Measurements from ENCODE around the gene CLCN6.

Gene CLCN6

DNA sequence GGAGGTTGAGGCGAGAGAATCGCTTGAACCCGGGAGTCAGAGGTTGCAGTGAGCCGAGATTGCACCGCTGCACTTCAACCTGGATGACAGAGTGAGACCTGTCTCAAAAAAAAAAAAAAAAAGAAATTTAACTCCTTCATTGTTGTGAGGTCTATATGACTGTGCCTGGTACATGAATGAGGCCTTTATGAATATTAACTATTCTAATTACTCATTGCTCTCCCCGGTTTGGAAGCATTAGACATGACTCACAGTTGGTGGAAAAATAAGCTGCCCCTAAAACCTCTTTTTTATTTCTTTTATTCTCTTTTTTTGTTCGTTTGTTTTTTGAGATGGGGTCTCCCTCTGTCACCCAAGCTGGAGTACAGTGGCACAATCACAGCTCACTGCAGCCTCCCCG, 49.4 kb downstream of the CLCN6 start:
- H3K27ac ChIP-seq (ENCODE audit: insufficient read depth, low read depth, low read length, poor library complexity, severe bottlenecking), result no peak overlapping the region
- no peaks in the 10 kb centered on the region for H3K36me3 ChIP-seq (ENCODE audit: control insufficient read depth, insufficient read depth, low read length)
- no peaks in the 10 kb centered on the region for H3K9me3 ChIP-seq (ENCODE audit: control insufficient read depth, low read length)
- no peak overlapping the region for H3K4me3 ChIP-seq (ENCODE audit: insufficient read depth, low read depth, low read length)
- peaks cover 34% of the 10 kb centered on the region for H3K27me3 ChIP-seq (ENCODE audit: control insufficient read depth, insufficient read depth, low read length, poor library complexity, severe bottlenecking)
- 87 to 90% methylated on average over 8 of the region's 8 CpGs for WGBS, 2 experiments
- H3K4me1 ChIP-seq (ENCODE audit: control insufficient read depth, insufficient read depth, low read length), result peaks cover 6% of the 10 kb centered on the region

DNA sequence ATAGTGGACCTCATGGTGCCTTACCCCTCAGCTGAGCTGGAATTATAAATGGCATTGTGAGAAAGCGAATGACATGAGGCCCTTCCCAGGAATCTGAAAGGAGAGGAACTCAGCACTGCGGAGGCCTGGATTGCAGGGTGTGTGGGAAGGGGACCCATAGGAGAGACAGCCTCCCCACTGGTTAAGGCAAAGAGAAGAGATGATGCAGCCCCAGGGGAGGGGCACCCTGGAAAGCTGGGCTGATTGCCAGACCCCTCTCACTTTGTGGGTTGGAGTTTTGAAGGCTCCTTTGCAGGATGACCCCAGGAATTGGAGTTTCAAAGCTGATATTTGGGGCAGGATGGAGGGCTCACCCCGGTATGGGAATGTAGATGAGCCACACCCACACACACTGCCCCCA, 50.7 kb downstream of the CLCN6 start:
- Histone ChIP-seq H3K9me3 (ENCODE audit: control insufficient read depth, low read length) (no peaks in the 10 kb centered on the region), H3K4me1 (ENCODE audit: control insufficient read depth, insufficient read depth, low read length) (peaks cover 6% of the 10 kb centered on the region), H3K36me3 (ENCODE audit: control insufficient read depth, insufficient read depth, low read length) (no peaks in the 10 kb centered on the region), H3K27ac (ENCODE audit: insufficient read depth, low read depth, low read length, poor library complexity, severe bottlenecking) (no peak overlapping the region), H3K27me3 (ENCODE audit: control insufficient read depth, insufficient read depth, low read length, poor library complexity, severe bottlenecking) (peaks cover 39% of the 10 kb centered on the region), H3K4me3 (ENCODE audit: insufficient read depth, low read depth, low read length) (no peak overlapping the region)
- WGBS, 2 experiments, result 64% methylated on average over 3 of the region's 3 CpGs

DNA sequence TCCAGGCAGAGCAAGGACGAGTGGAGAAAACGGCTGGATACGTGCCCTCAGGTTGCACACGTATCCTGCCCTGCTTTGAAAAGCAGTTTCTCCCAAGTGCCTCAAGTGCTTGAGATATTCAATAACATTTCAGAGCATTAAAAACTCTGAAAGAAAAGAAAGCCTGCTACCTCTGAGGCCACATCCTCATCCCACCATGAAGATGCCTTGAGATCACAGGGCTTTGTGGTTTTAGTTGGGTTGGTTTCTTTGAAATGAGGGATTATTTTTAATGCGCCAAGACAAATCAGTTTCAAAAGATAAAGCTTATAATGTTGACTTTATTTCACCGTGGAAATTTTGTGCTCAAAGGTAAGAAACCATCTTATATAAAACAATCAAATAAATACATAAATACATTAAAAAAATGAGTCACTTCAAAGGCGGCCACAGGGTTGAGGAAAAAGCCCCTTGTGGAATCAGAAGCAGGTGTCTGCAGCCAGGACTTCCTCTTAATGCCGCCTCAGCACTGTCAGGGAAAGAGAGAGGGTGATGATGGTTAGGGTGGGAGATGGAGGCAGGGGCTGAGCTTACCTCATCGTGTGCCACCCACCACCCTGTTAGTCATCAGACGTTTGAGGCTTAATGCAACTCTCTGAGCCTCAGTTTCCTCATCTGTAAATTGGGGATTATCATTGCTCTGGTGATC, 51.3 kb downstream of the CLCN6 start:
- Histone ChIP-seq H3K36me3 (ENCODE audit: control insufficient read depth, insufficient read depth, low read length) (no peaks in the 10 kb centered on the region), H3K27ac (ENCODE audit: insufficient read depth, low read depth, low read length, poor library complexity, severe bottlenecking) (no peak overlapping the region), H3K4me1 (ENCODE audit: control insufficient read depth, insufficient read depth, low read length) (peaks cover 6% of the 10 kb centered on the region), H3K27me3 (ENCODE audit: control insufficient read depth, insufficient read depth, low read length, poor library complexity, severe bottlenecking) (peaks cover 39% of the 10 kb centered on the region), H3K4me3 (ENCODE audit: insufficient read depth, low read depth, low read length) (no peak overlapping the region), H3K9me3 (ENCODE audit: control insufficient read depth, low read length) (no peaks in the 10 kb centered on the region)
- WGBS, 2 experiments, result 56 to 67% methylated on average over 8 to 9 of the region's 10 CpGs

DNA sequence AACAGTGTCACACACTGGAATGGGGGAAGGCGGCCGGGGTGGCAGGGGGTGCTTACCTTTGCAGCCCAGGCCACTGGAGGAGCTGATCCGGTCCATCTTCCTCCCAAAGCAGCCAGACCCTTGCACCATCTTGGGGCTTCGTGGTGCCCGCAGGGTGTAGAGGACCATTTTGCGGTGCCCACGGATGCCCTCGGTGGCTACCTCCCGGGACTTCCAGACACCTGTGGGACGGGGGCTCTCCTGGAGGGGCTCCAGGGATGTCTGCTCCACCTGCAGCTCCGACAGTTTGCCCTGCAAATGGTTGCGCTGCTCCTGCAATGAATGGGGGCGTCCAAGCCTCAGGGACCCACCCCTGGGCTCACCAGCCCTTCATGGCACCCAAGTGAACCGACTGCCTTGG, 52.2 kb downstream of the CLCN6 start:
- WGBS, 2 experiments, result 86 to 88% methylated on average over 14 of the region's 14 CpGs
- no peak overlapping the region for H3K27ac ChIP-seq (ENCODE audit: insufficient read depth, low read depth, low read length, poor library complexity, severe bottlenecking)
- H3K27me3 ChIP-seq (ENCODE audit: control insufficient read depth, insufficient read depth, low read length, poor library complexity, severe bottlenecking), result peaks cover 39% of the 10 kb centered on the region
- no peaks in the 10 kb centered on the region for H3K36me3 ChIP-seq (ENCODE audit: control insufficient read depth, insufficient read depth, low read length)
- no peaks in the 10 kb centered on the region for H3K9me3 ChIP-seq (ENCODE audit: control insufficient read depth, low read length)
- H3K4me1 ChIP-seq (ENCODE audit: control insufficient read depth, insufficient read depth, low read length), result peaks cover 6% of the 10 kb centered on the region
- no peak overlapping the region for H3K4me3 ChIP-seq (ENCODE audit: insufficient read depth, low read depth, low read length)

DNA sequence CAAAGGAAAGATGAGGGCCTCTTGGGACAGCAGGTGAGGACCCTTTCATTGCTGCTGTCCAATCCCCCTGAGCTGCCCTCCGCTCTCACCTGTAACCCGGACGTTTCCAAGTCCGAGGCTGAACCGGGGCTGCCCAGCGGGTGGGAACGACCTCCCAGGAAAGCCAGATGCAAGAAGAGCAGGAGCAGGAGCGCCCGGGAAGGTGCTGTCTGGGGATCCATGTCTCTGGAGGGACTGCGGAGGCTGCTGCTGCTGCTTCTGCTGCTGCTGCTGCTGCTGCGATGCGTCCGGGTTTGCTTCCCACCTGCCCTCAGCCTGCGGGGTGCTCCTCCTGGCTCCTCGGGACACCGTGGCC, 52.6 kb downstream of the CLCN6 start, which contains the start of gene NPPB:
Gene NPPB, minus strand, starts transcription at position 333 of the 355 bp plus-strand sequence. Its CDS starts 112 bp downstream, at position 221.
- peaks cover 39% of the 10 kb centered on the region for H3K27me3 ChIP-seq (ENCODE audit: control insufficient read depth, insufficient read depth, low read length, poor library complexity, severe bottlenecking)
- no peak within 1 kb of the TSS for H3K4me3 ChIP-seq (ENCODE audit: insufficient read depth, low read depth, low read length)
- no peak within 1 kb of the TSS for H3K27ac ChIP-seq (ENCODE audit: insufficient read depth, low read depth, low read length, poor library complexity, severe bottlenecking)
- H3K36me3 ChIP-seq (ENCODE audit: control insufficient read depth, insufficient read depth, low read length), result no peaks in the 10 kb centered on the region
- H3K9me3 ChIP-seq (ENCODE audit: control insufficient read depth, low read length), result no peaks in the 10 kb centered on the region
- peaks cover 6% of the 10 kb centered on the region for H3K4me1 ChIP-seq (ENCODE audit: control insufficient read depth, insufficient read depth, low read length)
- WGBS, 2 experiments, result 25 to 27% methylated on average over 16 of the region's 16 CpGs

DNA sequence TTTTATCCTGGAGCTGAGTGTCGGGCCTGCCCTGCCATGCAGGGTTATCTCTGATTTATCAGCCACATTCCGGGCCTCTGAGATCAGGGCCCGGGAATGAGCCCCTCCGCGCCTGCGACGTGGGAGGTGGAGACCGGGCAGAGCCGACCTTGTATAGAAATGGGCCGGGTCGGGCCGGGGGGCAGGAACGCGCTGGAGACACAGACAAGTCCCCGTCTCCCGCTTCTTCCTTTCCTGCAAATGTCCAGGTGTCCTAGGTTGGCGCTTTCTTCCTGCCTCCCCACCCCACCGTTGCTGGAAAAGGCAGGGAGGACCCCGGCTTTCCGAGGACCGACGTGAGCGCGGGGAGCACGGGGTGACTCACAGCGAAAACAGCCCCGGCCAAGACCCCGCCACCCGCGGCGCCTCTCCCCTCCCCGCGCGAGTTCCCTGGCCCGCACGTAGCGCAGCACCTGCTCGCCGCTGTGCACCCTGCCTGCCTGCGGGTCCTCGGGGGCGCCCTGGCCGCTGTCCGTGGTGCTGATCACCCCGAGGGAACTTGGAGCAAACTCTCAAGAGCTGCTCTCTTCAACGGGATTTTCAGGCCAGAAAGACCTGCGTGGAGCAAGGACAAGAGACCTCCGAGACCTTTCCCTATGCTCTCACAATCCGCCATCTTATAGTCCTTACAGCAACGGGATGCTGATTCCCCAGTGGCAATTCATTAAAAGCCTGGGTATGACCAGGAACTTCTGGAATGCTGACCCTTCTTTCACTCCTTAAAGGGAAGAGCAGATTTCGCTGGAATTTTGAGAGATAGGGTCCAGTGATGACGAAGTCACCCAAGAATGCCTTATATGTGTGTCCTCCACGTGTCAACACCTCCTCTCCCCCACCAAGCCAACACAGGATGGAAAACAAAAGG, 53.2 kb downstream of the CLCN6 start:
- H3K27me3 ChIP-seq (ENCODE audit: control insufficient read depth, insufficient read depth, low read length, poor library complexity, severe bottlenecking), result peaks cover 39% of the 10 kb centered on the region
- no peaks in the 10 kb centered on the region for H3K9me3 ChIP-seq (ENCODE audit: control insufficient read depth, low read length)
- H3K36me3 ChIP-seq (ENCODE audit: control insufficient read depth, insufficient read depth, low read length), result no peaks in the 10 kb centered on the region
- no peak overlapping the region for H3K27ac ChIP-seq (ENCODE audit: insufficient read depth, low read depth, low read length, poor library complexity, severe bottlenecking)
- WGBS, 2 experiments, result 4 to 5% methylated on average over 53 of the region's 53 CpGs
- peaks cover 6% of the 10 kb centered on the region for H3K4me1 ChIP-seq (ENCODE audit: control insufficient read depth, insufficient read depth, low read length)
- no peak overlapping the region for H3K4me3 ChIP-seq (ENCODE audit: insufficient read depth, low read depth, low read length)

DNA sequence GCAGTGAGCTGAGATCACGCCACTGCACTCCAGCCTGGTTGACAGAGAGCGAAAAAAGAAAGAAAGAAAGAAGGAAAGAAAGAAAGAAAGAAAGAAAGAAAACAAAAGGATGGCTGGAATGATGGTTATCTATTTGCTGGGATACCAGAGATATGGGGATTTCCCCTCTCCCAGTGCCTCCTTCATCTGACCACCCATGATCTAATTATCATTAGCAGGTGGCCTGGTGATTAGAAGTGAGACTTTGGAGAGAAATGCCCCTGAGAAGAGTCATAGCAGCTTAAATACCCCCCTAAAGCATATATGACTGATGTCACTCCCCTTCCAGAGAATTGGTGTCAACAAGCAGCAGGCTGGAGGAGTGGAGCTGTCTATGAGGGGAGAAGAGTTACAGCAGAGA, 54.1 kb downstream of the CLCN6 start:
- Histone ChIP-seq H3K27me3 (ENCODE audit: control insufficient read depth, insufficient read depth, low read length, poor library complexity, severe bottlenecking) (peaks cover 39% of the 10 kb centered on the region), H3K27ac (ENCODE audit: insufficient read depth, low read depth, low read length, poor library complexity, severe bottlenecking) (no peak overlapping the region), H3K4me1 (ENCODE audit: control insufficient read depth, insufficient read depth, low read length) (peaks cover 6% of the 10 kb centered on the region), H3K36me3 (ENCODE audit: control insufficient read depth, insufficient read depth, low read length) (no peaks in the 10 kb centered on the region), H3K9me3 (ENCODE audit: control insufficient read depth, low read length) (no peaks in the 10 kb centered on the region), H3K4me3 (ENCODE audit: insufficient read depth, low read depth, low read length) (no peak overlapping the region)
- WGBS, 2 experiments, result 86 to 88% methylated on average over 2 of the region's 2 CpGs

DNA sequence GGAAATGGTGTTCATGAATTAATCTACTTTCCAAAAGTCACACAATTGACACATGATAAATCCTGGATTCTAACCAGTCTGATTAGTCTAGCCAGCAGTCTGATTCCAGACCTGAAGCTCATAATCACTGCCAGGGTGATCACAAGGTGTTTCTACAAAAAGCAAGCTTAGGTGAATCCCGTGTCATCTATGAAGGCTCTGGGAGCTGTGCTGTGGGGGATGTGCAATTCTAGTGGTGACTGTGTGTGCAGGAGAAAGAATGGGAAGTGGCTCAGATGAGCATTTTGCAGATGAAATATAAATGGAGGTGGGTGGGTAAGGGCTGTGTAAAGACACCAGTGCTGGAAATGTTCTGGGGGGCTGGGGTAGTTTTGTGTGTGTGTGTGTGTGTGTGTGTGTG, 54.6 kb downstream of the CLCN6 start:
- no peak overlapping the region for H3K4me3 ChIP-seq (ENCODE audit: insufficient read depth, low read depth, low read length)
- 69 to 70% methylated on average over 1 of the region's 1 CpG for whole genome bisulfite sequencing, 2 experiments
- peaks cover 39% of the 10 kb centered on the region for H3K27me3 ChIP-seq (ENCODE audit: control insufficient read depth, insufficient read depth, low read length, poor library complexity, severe bottlenecking)
- no peaks in the 10 kb centered on the region for H3K36me3 ChIP-seq (ENCODE audit: control insufficient read depth, insufficient read depth, low read length)
- no peak overlapping the region for H3K27ac ChIP-seq (ENCODE audit: insufficient read depth, low read depth, low read length, poor library complexity, severe bottlenecking)
- peaks cover 6% of the 10 kb centered on the region for H3K4me1 ChIP-seq (ENCODE audit: control insufficient read depth, insufficient read depth, low read length)
- H3K9me3 ChIP-seq (ENCODE audit: control insufficient read depth, low read length), result no peaks in the 10 kb centered on the region

DNA sequence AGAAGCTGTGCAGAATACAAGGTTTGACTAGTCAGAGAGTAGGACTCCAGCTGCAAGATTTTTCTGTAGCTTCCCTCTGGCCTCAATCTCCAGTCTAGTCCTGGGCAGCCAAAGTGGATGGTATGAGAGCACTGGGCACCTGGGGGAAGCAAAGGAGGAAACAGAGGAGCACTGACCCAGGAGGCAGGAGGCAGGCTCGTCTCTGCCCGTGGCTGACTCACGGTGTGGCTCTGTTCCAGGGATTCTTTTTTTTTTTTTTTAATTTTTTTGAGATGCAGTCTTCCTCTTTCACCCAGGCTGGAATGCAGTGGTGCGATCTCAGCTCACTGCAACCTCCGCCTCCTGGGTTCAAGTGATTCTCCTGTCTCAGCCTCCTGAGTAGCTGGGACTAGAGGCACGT, 56.9 kb downstream of the CLCN6 start:
- H3K9me3 ChIP-seq (ENCODE audit: control insufficient read depth, low read length), result no peaks in the 10 kb centered on the region
- no peaks in the 10 kb centered on the region for H3K36me3 ChIP-seq (ENCODE audit: control insufficient read depth, insufficient read depth, low read length)
- peaks cover 6% of the 10 kb centered on the region for H3K4me1 ChIP-seq (ENCODE audit: control insufficient read depth, insufficient read depth, low read length)
- H3K27ac ChIP-seq (ENCODE audit: insufficient read depth, low read depth, low read length, poor library complexity, severe bottlenecking), result no peak overlapping the region
- WGBS, 2 experiments, result 78 to 88% methylated on average over 6 of the region's 6 CpGs
- peaks cover 25% of the 10 kb centered on the region for H3K27me3 ChIP-seq (ENCODE audit: control insufficient read depth, insufficient read depth, low read length, poor library complexity, severe bottlenecking)
- no peak overlapping the region for H3K4me3 ChIP-seq (ENCODE audit: insufficient read depth, low read depth, low read length)

DNA sequence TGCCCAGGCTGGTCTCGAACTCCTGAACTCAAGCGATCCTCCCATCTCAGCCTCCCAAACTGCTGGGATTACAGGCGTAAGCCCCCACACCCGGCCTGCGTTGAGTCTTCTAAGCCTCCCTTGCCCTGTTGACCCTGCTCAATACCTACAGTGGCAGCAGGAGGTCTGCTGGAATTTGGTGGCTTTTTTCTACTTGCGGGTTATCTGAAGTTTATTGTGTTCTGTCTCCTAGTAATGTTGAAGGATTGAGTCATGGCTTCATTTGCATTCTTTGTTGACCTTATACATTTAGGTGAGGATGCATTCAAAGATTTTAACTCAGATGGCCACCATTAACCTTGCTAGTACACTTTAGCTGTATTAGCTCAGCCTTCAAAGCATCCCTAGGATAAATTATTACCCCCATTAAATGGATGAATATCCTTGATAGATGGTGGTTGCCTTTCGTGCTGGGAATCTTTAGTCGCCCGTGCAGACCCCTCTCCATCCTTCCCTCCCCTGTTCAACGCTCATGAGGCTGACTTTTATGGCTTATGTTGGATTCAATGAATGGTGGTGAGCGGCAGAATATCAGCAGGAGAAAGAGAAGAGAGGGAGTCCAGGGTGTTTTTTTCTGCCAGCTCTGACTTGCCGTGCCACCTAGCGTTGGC, 62.5 kb downstream of the CLCN6 start:
- H3K4me1 ChIP-seq (ENCODE audit: control insufficient read depth, insufficient read depth, low read length), result no peaks in the 10 kb centered on the region
- no peaks in the 10 kb centered on the region for H3K9me3 ChIP-seq (ENCODE audit: control insufficient read depth, low read length)
- no peak overlapping the region for H3K4me3 ChIP-seq (ENCODE audit: insufficient read depth, low read depth, low read length)
- H3K36me3 ChIP-seq (ENCODE audit: control insufficient read depth, insufficient read depth, low read length), result no peaks in the 10 kb centered on the region
- H3K27me3 ChIP-seq (ENCODE audit: control insufficient read depth, insufficient read depth, low read length, poor library complexity, severe bottlenecking), result no peaks in the 10 kb centered on the region
- WGBS, 2 experiments, result 87 to 88% methylated on average over 12 to 13 of the region's 13 CpGs
- H3K27ac ChIP-seq (ENCODE audit: insufficient read depth, low read depth, low read length, poor library complexity, severe bottlenecking), result no peak overlapping the region

All from ectodermal cell (in vitro differentiated cells).